ENCODE measurements around the gene FZD2. TPM values are rescaled to one million over a fixed set of nuclear protein-coding genes. Genes with fewer than 3 reads are reported as not detected.
A peak's percentile ranks its signal among the peaks of the same experiment; 100 is the strongest.

FZD2 gene
- total and polyA plus RNA-seq, 9 of the 15 experiments (the other 6 are each of a cell fraction or from before 2014, with no cell fraction given) = 0.03 to 4.5 (median 1.1) TPM; not detected in 1

GRCh38 chr17:44533533-44534246 lies 23.6 kb upstream of the FZD2 start (continued):
- no peak for TF ChIP-seq RHOXF2B (CRISPR knock-in tag; conservative IDR thresholded peaks at IDR 0.05)
- peak; percentile 37; the same call in 1 of the 2 replicates for TF ChIP-seq ATF7 (IDR thresholded peaks at IDR 0.05)
- peak; percentile 75 for TF ChIP-seq BHLHE40 (IDR thresholded peaks at IDR 0.05; ENCODE audit: low read length)
- peak; percentile 93 for TF ChIP-seq DEAF1 (CRISPR knock-in tag; IDR thresholded peaks at IDR 0.05)
- TF ChIP-seq DDX20 (tag; IDR thresholded peaks at IDR 0.05; ENCODE audit: low read depth) = no peak
- TF ChIP-seq CBX3 (IDR thresholded peaks at IDR 0.05; ENCODE audit: borderline replicate concordance in 1 of 2, low read length in 2 of 2) = peak in 1 of 2 experiments; percentile 47; a peak in 1 of 3 replicates
- TF ChIP-seq MGA (IDR thresholded peaks at IDR 0.05) = peak; percentile 29
- peak; percentile 94 to 97 for TF ChIP-seq RAD21 (CRISPR knock-in tag; conservative IDR thresholded peaks at IDR 0.05 in 1 of 2, IDR thresholded peaks at IDR 0.05 in 1 of 2)
- peak; percentile 67; the same call in 1 of the 2 replicates for TF ChIP-seq TFAP4 (CRISPR knock-in tag; IDR thresholded peaks at IDR 0.05; ENCODE audit: borderline replicate concordance)
- TF ChIP-seq MAZ (CRISPR knock-in tag; conservative IDR thresholded peaks at IDR 0.05 in 1 of 2, IDR thresholded peaks at IDR 0.05 in 1 of 2) = peak; percentile 42 to 87; a peak in 2 of 4 replicates
- no peak for TF ChIP-seq RBM39 (optimal IDR thresholded peaks at IDR 0.05; ENCODE audit: low read depth, low read length)
- peak; percentile 16 for TF ChIP-seq TBP (optimal IDR thresholded peaks at IDR 0.05; ENCODE audit: low read depth, low read length)
- TF ChIP-seq STAG1 (CRISPR knock-in tag; IDR thresholded peaks at IDR 0.05; ENCODE audit: borderline replicate concordance) = peak; percentile 88; the same call in 1 of the 2 replicates

Data from K562 (cell line).